SK-N-MC (cell line): Measurements from ENCODE around the gene ERG28.

Experiments used
- EZH2 ChIP-seq: fragments of 200-600 bp; sonication (generic); IDR thresholded peaks from one replicate; pipeline ENCODE4 v1.6.1; 2017; ENCODE audit warnings: antibody characterized with exemption
- POLR2AphosphoS5 ChIP-seq: IDR thresholded peaks from 2 replicates; pipeline ENCODE4 v1.6.1; 2012; ENCODE audit warnings: mild to moderate bottlenecking, low read depth, low read length, borderline replicate concordance

- no peak for TF ChIP-seq POLR2AphosphoS5
- TF ChIP-seq EZH2: no peak
Observed at GRCh38 chr14:75658957-75659356, 1.7 kb downstream of the ERG28 start.
